SIG-M5 (cell line): ENCODE data around the gene PCDHGA10.
"Not testable (repeated sequence)": the region's sequence is repeated elsewhere in the genome, so short reads cannot be mapped to it uniquely, and the experiment has no call there.

Experiments used
- DNase-seq: peaks from one replicate; lab custom pipeline; 2025; lab: John Stamatoyannopoulos, UW

The PCDHGA10 gene

GRCh38 chr5:141420855-141421488, 8.2 kb downstream of the PCDHGA10 start, which contains the start of gene PCDHGA11:
PCDHGA11 (plus strand) TSS chr5:141421051; CDS start chr5:141421228, 177 bp downstream.
- DNase-seq, result no peak

GRCh38 chr5:141421489-141421855, 8.7 kb downstream of the PCDHGA10 start:
- no peak for DNase-seq

- DNase-seq, result no peak
Measured at GRCh38 chr5:141422742-141423291, 10.0 kb downstream of the PCDHGA10 start.

GRCh38 chr5:141427783-141428426, 15.1 kb downstream of the PCDHGA10 start:
- DNase-seq, result no peak

- no peak for DNase-seq
Measured at GRCh38 chr5:141430332-141431113, 17.7 kb downstream of the PCDHGA10 start, which contains the start of gene PCDHGA12. PCDHGA12 (plus strand) TSS chr5:141430507; CDS start chr5:141430760, 253 bp downstream.

GRCh38 chr5:141431286-141431685, 18.5 kb downstream of the PCDHGA10 start:
- DNase-seq, result no peak

GRCh38 chr5:141432308-141432707, 19.5 kb downstream of the PCDHGA10 start:
- DNase-seq, result not testable (repeated sequence)

- DNase-seq, result not testable (repeated sequence)
Measured at GRCh38 chr5:141432726-141433125, 19.9 kb downstream of the PCDHGA10 start.

GRCh38 chr5:141434006-141434405, 21.2 kb downstream of the PCDHGA10 start:
- DNase-seq, result no peak

GRCh38 chr5:141437221-141437620, 24.4 kb downstream of the PCDHGA10 start:
- DNase-seq, result no peak

- DNase-seq, result no peak
Measured at GRCh38 chr5:141439411-141440141, 26.8 kb downstream of the PCDHGA10 start.

GRCh38 chr5:141440341-141440740, 27.6 kb downstream of the PCDHGA10 start:
- DNase-seq, result no peak

- no peak for DNase-seq
Measured at GRCh38 chr5:141441571-141442170, 28.9 kb downstream of the PCDHGA10 start.

- DNase-seq, result no peak
Measured at GRCh38 chr5:141465351-141465750, 52.6 kb downstream of the PCDHGA10 start.
